Activated B cell treated with CpG ODN at 0.5 μM for 24 hours (primary cell): ENCODE results near the gene NTRK1. TPM values are rescaled to one million over a fixed set of nuclear protein-coding genes. Genes with fewer than 3 reads are reported as not detected.

Experiments
- ATAC-seq: fragments of 200-7000 bp; cut with Tn5 transposase; one replicate; pipeline ENCODE4 v1.10.0; 2021; ENCODE audit warnings: low read depth, mild to moderate bottlenecking, moderate library complexity
- CTCF ChIA-PET: fragments of 350-600 bp; sonication (Branson Sonifier 250); formaldehyde crosslinking; loops from one replicate; lab custom pipeline; 2021; ENCODE audit warnings: antibody characterized with exemption; lab: Charles Lee
- POLR2A ChIA-PET: fragments of 350-600 bp; sonication (Branson Sonifier 250); formaldehyde crosslinking; loops from one replicate; lab custom pipeline; 2021; ENCODE audit warnings: antibody characterized with exemption; lab: Charles Lee
- DNase-seq: peaks from one replicate; pipeline ENCODE4 v3.0.0; 2022
- H3K27ac Mint-ChIP-seq: one replicate; pipeline ENCODE4 v1.8.0; 2020; ENCODE audit warnings: mixed read lengths
- H3K27me3 Mint-ChIP-seq: one replicate; pipeline ENCODE4 v1.8.0; 2021; ENCODE audit warnings: mixed read lengths
- H3K36me3 Mint-ChIP-seq: one replicate; pipeline ENCODE4 v1.8.0; 2021; ENCODE audit warnings: low read depth, mixed read lengths
- H3K4me1 Mint-ChIP-seq: one replicate; pipeline ENCODE4 v1.8.0; 2021; ENCODE audit warnings: mixed read lengths
- H3K4me3 Mint-ChIP-seq: one replicate; pipeline ENCODE4 v1.8.0; 2020; ENCODE audit warnings: mild to moderate bottlenecking, mixed read lengths
- H3K9me3 Mint-ChIP-seq: one replicate; pipeline ENCODE4 v1.8.0; 2020; ENCODE audit warnings: mixed read lengths
- intact Hi-C: fragments of 100-400 bp; cut with micrococcal nuclease; formaldehyde crosslinking; loops from one replicate; pipeline ENCODE4 v1.15.1; 2024
- total RNA-seq: library from RNA; stranded (reverse); gene quantifications from 2 replicates; pipeline ENCODE4 v1.2.3, GENCODE V29; 2022
- TF ChIP-seq, protein P1 (sequence below): fragments of 200-600 bp; IDR thresholded peaks from one replicate; pipeline ENCODE4 v1.8.0; 2022; ENCODE audit warnings: antibody characterized with exemption, mild to moderate bottlenecking

The NTRK1 gene
- total RNA-seq, 1 donor from 2014 or later: 0.11 TPM

DNA sequence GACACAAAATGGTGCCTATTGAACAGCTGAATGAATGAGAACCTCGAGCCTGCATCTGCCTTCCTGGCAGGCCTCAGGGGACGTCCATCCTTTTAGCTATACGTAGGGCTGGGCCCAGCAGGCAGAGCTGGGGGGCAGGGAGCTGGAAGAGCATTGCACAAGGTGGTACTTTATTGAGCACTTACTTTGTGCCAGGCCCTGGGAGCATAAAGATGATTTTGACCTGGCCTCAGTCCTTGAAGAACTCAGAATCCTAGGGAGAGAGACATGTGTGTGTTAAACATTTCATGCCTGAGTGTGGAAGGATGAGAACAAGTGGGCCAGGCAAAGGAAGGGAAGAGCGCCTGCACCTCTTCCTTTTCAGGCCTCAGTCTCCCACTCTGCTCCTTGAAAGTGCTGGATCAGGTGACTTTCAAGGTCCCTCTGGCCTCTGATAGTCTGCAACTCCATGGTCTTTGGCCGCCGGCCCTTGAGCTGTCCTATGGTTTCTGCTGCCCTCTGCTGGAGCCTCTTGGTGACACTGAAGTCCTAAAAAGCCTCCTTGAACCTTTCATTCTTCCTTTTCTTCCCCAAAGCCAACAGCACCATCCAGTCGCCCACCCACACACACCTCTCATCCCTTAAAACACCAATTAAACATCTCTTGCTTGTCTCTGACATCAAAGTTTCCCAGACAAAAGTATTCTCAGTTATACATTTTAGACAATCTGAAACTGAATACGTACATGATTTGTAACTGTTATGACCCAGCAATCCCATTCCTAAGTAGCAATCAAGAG, 29.3 kb downstream of the NTRK1 start:
- no peak overlapping the region for H3K27ac Mint-ChIP-seq
- peaks cover 9% of the 10 kb centered on the region for H3K4me1 Mint-ChIP-seq
- peaks cover 57% of the 10 kb centered on the region for H3K27me3 Mint-ChIP-seq
- ChIA-PET POLR2A (interaction anchor here (0.6 kb wide), 1 partner anchor 518 kb away, joined by 3 read pairs; no protein-coding TSS in a partner anchor), CTCF (interaction anchor here (0.8 to 4.2 kb wide), 18 partner anchors 9 to 270 kb away, joined by 3 to 53 read pairs (median 5); partner anchors contain the start of gene NTRK1)
- TF ChIP-seq, protein P1, sequence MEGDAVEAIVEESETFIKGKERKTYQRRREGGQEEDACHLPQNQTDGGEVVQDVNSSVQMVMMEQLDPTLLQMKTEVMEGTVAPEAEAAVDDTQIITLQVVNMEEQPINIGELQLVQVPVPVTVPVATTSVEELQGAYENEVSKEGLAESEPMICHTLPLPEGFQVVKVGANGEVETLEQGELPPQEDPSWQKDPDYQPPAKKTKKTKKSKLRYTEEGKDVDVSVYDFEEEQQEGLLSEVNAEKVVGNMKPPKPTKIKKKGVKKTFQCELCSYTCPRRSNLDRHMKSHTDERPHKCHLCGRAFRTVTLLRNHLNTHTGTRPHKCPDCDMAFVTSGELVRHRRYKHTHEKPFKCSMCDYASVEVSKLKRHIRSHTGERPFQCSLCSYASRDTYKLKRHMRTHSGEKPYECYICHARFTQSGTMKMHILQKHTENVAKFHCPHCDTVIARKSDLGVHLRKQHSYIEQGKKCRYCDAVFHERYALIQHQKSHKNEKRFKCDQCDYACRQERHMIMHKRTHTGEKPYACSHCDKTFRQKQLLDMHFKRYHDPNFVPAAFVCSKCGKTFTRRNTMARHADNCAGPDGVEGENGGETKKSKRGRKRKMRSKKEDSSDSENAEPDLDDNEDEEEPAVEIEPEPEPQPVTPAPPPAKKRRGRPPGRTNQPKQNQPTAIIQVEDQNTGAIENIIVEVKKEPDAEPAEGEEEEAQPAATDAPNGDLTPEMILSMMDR: no peak
- no peak overlapping the region for H3K4me3 Mint-ChIP-seq
- no peaks in the 10 kb centered on the region for H3K9me3 Mint-ChIP-seq
- DNase-seq (peak; percentile 47), ATAC-seq (peak; percentile 36)
- no peaks in the 10 kb centered on the region for H3K36me3 Mint-ChIP-seq
- intact Hi-C loops: loop anchor here (1.0 to 5.0 kb wide), 7 partner anchors 37 to 265 kb away; partner anchors contain the start of genes ISG20L2 and METTL25B

DNA sequence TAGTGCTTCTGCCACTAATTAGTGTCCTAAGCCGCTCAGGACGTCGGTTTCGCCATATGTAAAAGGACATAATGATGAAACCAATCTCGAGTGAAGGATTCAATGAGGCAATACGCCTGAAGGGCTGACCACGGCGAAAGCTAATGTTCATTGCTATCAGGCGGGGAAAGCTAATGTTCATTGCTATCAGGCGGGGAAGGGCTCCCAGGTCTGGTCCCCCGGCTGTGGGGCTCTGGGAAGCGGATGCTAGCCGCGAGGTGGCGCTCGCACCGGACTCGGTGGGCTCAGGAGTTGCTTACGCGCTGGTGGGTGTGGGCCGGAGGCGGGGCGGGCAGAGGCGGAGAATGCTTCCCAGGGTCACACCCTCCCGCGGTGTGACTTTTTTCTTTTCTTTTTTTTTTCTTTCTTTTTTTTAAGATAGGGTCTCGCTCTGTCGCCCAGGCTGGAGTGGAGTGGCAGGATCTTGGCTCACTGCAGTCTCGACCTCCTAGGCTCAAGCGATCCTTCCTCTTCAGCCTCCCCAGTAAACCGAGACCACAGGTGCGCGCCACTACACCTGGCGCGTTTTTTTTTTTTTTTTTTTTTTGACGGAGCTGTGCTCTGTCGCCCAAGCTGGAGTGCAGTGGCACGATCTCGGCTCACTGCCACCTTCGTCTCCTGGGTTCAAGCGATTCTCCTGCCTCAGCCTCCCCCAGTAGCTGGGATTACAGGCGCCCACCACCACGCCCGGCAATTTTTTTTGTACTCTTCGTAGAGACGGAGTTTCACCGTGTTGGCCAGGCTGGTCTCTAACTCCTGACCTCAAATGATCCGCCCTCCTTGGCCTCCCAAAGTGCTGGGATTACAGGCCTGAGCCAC, 31.8 kb downstream of the NTRK1 start:
- intact Hi-C loops: loop anchor here (5.0 kb wide), 2 partner anchors 35 to 80 kb away; no protein-coding TSS in a partner anchor
- DNase-seq: peak; percentile 70
- ChIA-PET CTCF (interaction anchor here (0.6 to 4.2 kb wide), 3 partner anchors 11 to 203 kb away, joined by 3 to 53 read pairs (median 5); no protein-coding TSS in a partner anchor), POLR2A (no interaction called here)
- H3K9me3 Mint-ChIP-seq: no peaks in the 10 kb centered on the region
- peak overlapping the region; percentile 61 for H3K4me3 Mint-ChIP-seq
- peaks cover 9% of the 10 kb centered on the region for H3K4me1 Mint-ChIP-seq
- peak; percentile 90 for ATAC-seq
- TF ChIP-seq, protein P1: peak; percentile 32
- H3K27ac Mint-ChIP-seq: no peak overlapping the region
- no peaks in the 10 kb centered on the region for H3K36me3 Mint-ChIP-seq
- H3K27me3 Mint-ChIP-seq: peaks cover 64% of the 10 kb centered on the region

DNA sequence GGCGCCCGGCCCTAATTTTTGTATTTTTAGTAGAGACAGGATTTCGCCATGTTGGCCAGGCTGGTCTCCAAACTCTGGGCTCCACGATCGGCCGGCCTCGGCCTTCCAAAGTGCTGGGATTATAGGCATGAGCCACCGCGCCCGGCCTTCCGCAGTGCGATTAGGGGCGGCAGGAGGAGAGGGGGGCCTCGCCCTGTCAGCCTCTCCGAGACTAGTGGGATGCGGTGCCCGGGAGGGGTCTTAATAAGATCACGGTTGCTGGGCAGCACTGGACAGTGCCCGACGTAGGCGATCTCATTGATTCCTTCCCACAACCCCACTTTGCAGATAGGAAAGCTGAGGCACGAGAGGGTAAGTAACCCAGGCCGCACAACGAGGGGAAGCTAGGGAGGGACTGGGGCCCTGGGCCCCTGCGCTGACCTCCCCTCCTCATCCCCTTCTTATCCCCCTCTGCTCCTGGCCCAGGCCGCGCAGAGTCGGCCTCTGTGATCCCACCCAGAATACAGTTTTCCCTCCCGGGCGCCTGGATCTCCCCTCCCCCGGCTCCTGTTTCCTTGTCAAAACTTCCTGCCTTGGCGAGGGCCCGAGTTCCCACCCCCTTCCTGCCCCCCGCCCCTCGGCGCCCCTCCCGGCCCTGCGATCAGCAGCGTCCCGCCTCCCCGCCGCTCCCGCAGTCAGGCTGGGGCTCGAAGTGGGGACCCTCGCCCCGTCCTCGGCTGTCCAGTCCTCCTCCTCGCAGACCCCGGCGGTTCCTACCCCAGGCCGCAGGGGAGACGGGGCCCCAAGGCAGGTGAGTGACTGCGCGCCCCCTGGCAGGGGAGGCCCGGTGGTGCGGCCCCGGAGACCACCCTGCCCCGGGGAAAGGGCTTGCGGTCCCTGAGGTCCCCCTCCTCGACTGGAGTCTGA, 32.6 kb downstream of the NTRK1 start, which contains the start of gene PEAR1:
Gene PEAR1 (plus strand): TSS at position 671 of the 906 bp plus-strand sequence. CDS start 10,209 bp downstream, outside the sequence.
- peaks cover 9% of the 10 kb centered on the region for H3K4me1 Mint-ChIP-seq

GRCh38 chr1:156894001-156894400, 33.3 kb downstream of the NTRK1 start:
- Mint-ChIP-seq H3K36me3 (no peaks in the 10 kb centered on the region), H3K27ac (no peak overlapping the region), H3K4me1 (peaks cover 9% of the 10 kb centered on the region), H3K4me3 (no peak overlapping the region), H3K27me3 (peaks cover 69% of the 10 kb centered on the region), H3K9me3 (no peaks in the 10 kb centered on the region)
- ATAC-seq (no peak), DNase-seq (no peak)
- TF ChIP-seq, protein P1: no peak
- ChIA-PET CTCF (no interaction called here), POLR2A (no interaction called here)
- intact Hi-C loops: loop anchor here (5.0 kb wide), 2 partner anchors 33 to 82 kb away; no protein-coding TSS in a partner anchor

More for the DNA sequence above, 32.6 kb downstream of the NTRK1 start, which contains the start of gene PEAR1:
- ChIA-PET POLR2A (no interaction called here), CTCF (interaction anchor here (1.6 kb wide), 1 partner anchor 167 kb away, joined by 5 read pairs; no protein-coding TSS in a partner anchor)
- ATAC-seq: no peak
- Mint-ChIP-seq H3K36me3 (no peaks in the 10 kb centered on the region), H3K27ac (no peak within 1 kb of the TSS), H3K4me3 (peak within 1 kb of the TSS; percentile 61), H3K9me3 (no peaks in the 10 kb centered on the region), H3K27me3 (peaks cover 69% of the 10 kb centered on the region)
- intact Hi-C loops: loop anchor here (5.0 kb wide), 2 partner anchors 34 to 81 kb away; no protein-coding TSS in a partner anchor
- TF ChIP-seq, protein P1: no peak
- DNase-seq: no peak
